ENCODE measurements around the gene BICDL1.

BICDL1 gene

DNA sequence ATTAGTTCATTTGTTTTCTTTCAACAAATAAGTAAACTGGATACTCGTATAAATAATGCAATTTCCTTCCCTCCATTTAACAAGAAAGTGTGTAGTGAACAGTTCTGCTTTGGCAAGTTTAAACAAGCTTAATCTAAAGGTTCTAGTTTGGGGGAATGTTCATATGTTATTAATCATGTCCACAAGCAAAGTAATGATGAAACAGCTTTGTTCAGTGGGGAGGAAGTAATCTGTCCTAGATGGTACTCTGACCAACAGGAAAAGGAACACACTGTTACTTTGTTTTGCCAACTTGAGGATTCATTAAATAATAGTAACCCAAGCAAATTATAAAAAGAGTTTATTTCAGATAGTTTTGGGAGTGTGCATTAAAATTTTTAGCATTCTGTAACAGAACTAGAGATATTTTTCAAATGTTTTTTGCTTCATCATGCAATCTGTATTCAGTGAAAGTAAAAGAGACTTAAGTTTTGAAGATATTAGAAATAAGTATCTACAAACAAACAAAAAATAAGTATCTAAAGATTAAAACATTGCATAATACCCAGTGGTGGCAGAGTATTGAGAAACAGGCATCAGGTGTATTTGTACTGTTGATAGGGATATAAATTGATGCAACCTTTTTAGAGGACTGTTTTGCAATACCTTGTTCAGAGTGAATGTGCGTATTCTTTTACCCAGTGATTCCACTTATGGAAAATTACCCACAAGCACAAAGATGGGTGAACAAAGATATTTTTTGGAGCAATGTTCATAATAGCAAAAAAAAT, 66.4 kb downstream of the BICDL1 start:
- no peak for DNase-seq

DNA sequence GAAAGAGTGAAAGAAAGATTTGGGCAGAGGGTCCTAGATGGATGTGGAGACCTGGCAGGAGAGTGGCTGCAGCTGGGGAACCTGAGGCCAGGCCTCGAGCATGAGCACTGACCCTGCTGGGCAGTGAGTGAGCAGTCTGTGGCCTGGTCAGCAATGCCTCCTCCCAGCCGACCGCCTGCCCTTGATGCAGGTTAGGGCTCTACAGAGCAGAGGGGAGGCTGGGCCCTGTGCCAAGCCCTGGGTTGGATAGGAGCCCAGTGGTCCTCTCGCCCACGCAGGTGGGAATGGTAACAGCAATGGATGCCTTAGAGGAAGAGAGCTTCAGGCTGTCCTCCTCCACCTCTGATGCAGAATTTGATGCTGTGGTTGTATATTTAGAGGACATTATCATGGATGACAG, 67.7 kb downstream of the BICDL1 start:
- no peak for DNase-seq

GRCh38 chr12:120060196-120060595, 71.2 kb downstream of the BICDL1 start:
- DNase-seq = no peak

DNA sequence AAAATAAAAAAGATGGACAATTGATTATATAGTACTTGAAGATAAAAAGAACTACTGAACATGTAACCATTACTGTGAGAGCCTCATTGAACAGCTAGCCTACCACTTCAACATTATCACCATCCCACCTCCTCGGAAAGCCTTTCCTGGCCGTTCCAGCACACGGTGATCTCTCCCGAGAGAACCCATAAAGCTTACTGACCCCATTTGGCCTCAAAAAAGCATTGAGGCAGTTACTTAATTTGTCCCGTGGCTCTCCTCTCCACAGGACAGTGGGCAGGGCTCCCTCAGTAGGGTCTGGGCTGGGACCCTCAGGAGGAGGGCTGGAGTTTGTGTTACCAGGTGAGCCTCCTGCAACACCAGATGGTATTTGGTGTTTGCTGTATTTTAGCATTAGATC, 71.7 kb downstream of the BICDL1 start:
- DNase-seq = no peak

- no peak for DNase-seq
These were observed 72.7 kb downstream of the BICDL1 start for GRCh38 chr12:120061575-120062214.

GRCh38 chr12:120062976-120063579, 74.0 kb downstream of the BICDL1 start:
- DNase-seq = no peak

GRCh38 chr12:120064054-120064940, 75.3 kb downstream of the BICDL1 start:
- DNase-seq = no peak

- DNase-seq = no peak
These were observed 76.4 kb downstream of the BICDL1 start for GRCh38 chr12:120065472-120065871.

- no peak for DNase-seq
These were observed 77.3 kb downstream of the BICDL1 start for GRCh38 chr12:120066341-120066740.

DNA sequence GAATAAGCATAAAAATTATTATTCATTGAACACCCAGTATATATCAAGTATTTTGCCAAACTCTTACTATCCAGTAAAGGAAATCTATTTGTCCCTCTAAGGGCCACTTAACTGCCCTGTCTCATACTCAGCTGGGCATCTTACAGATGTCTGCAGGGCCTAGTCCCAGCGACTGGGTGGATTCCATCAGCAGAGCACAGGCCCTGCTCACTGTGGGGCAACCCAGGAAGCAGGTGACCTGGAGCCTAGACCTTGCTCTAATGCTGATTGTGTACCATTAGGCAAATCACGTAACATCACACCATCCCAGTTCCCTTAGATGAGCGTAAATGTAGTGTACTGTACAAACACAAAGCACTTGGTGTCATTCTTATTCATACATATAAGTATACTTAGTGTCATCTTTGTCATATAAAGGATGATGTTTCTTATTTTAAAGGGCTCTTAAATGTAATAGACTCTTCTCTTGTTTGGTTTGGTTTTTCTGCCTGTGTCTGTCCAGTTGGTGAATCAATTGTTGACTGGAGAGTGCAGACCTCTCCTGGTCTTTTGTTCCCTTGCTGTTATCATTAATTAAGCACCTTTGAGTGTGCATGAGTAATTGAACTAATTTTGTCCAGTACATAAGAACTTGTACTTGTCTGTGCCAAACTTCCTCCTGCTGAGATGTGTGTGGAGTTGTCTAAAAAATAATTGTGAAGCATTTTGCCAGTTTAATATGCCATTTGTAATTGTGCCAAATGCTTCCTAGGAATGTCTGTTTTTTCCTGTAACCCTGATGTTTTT, 78.2 kb downstream of the BICDL1 start:
- DNase-seq = no peak

DNA sequence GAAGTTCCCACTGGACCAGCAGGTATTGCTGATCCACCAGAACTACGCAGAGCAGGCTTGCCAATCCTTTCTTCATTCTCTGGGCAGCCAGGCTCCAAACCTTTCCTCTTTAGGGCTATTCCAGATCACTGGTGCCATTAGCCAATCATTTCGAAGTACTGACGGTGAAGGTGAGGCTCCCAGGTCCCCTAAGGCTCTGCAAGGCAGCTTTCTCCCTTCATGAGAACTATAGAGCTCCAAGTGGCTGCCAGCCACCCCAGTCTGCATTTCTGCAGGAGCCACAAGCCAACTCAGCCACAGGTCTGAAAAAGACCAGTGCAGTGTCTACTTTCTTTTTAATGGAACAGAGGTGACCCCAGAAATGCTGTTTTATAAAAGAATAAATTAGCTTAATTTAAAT, 78.9 kb downstream of the BICDL1 start:
- no peak for DNase-seq

DNA sequence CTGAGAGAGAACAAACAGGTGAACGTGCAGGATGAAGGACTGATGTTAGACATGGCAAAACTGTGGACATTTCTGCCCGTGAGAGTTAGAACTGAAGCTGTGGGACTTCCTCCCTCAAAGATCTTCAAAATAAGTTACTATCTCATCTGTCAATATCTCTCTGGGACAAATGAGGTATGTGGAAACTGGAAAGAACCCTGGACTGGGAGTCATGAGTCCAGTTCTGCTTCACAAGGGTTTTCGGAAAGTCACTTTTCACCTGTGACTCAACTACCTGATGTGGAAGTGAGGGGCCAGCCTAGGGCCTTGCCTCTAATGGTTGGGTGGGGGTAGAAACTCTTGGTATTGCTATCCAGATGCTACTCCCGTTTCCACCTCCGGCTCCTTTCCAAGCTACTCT, 80.2 kb downstream of the BICDL1 start:
- DNase-seq = no peak

DNA sequence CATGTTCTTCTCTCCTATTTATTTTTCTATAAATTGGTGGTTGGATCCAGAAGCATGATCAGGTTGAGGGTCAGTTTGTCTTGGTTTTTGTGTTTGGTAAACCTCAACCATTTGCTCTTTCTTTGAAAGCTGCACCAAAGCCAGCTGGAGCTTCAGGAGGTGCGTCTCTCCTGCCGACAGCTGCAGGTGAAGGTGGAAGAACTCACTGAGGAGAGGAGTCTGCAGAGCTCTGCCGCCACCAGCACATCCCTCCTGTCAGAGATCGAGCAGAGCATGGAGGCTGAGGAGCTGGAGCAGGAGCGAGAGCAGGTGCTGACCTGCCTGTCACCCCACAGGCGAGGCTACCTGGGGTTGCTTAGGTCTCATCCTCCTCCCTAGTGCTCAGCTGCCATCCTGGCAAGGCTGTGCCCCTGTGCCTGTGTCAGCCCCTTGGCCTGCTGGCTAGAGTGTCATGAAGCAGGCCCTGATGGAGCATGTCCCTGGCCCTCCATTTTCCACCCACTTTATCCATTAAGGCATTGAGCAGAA, 82.5 kb downstream of the BICDL1 start:
- DNase-seq = no peak

DNA sequence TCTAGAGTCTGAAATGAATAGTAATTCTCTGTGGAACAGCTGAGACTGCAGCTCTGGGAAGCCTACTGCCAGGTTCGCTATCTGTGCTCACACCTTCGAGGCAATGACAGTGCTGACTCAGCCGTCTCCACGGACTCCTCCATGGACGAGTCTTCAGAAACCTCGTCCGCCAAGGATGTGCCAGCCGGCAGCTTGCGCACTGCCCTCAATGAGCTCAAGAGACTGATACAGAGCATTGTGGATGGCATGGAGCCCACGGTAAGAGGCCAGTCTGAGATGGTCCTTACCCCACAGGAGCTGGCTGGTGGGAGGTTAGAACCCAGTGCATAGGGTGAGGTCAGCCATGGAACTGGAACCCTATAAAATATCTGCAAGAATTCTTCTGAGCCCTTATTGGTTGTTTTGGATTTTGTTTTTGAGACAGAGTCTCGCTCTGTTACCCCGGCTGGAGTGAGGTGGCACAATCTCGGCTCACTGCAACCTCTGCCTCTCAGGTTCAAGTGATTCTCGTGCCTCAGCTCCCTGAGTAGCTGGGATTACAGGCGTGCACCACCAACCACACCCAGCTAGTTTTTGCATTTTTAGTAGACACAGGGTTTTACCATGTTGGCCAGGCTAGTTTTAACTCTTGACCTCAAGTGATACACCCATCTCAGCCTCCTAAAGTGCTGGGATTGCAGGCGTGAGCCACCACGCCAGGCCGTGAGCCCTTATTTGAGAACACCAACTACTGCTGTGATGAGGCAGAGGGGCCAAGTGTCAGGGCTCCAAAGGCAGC, 83.6 kb downstream of the BICDL1 start:
- no peak for DNase-seq

DNA sequence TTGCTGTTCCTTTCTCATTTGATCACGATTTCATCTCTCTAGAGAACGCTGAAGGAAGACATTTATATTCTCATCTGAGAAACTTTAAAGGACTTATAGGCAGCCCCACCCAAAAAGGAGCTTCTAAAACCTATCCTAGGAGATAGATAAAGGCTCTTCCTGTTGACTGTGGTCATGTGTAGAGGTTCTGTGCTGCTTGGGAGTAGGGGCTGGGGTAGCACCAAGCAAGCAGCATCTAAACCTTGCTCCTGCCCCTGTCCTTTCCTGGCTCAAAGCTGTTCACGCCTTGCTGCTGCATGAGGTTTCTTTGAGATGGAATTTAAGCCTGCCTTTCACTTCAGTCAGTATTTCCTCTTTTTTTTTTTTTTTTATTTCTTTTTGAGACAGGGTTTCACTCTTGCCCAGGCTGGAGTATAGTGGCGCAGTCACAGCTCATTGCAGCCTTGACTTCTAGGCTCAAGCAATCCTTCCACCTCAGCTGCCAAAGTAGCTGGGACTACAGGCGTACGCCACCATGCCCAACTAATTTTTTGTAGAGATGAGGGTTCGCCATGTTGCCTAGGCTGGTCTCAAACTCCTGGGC, 86.1 kb downstream of the BICDL1 start:
- no peak for DNase-seq

DNA sequence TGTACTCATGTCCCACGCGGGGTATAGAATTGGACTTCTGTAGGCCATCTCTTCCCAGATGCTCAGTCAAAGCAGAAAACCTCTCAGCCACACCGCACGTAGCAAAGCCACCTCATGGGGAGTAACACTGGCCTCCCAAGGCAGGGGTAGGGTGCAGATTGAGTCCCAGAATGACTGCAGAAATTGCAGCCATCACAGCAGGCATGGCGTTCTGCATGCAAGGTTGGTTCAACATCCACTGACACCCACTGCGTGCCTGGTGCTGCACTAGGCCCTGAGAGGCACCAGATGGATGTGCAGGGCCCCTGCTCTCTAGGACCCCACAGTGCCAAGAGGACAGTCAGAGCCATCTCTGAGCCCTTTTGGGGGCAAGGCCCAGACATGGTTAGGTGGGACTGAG, 87.6 kb downstream of the BICDL1 start:
- no peak for DNase-seq

DNA sequence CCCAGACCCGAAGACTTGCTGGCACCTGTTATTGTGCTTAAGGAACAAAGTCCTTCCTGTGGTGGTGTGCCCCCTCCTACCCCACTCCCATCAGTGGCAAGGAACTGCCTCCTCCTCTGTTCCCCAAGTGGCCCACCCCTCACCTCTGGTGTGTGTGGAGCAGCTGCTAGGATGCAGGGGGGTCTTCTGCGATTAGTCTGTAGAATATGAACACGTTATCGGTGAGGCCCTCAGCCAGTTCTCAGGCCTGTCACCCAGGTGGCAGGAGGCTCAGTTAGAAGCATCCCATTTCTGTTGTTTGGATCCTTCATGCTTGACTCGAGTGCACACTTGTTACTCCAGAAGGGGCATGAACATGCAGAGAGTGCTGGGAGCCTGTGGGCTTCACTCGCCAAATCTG, 88.2 kb downstream of the BICDL1 start:
- DNase-seq = no peak

DNA sequence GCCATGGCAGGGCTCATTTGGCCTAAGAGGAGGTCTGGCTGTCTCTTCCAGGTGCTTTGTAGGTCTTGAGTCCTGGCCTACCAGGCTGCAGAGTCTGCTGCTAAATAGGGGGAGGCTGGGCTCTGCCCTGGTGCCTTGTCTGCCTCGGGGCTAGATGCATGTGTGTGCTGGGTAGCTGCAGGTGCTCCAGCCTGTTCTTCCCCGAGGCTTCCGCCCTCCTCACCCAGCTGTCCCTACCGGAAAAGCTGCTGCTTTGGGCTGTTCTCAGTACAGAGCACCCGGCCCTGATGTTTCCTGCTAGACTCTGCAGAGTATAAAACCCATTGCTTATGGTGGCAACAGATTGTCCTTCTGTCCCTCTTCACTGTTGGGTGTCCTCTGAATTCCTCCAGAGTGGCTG, 89.8 kb downstream of the BICDL1 start:
- no peak for DNase-seq

DNA sequence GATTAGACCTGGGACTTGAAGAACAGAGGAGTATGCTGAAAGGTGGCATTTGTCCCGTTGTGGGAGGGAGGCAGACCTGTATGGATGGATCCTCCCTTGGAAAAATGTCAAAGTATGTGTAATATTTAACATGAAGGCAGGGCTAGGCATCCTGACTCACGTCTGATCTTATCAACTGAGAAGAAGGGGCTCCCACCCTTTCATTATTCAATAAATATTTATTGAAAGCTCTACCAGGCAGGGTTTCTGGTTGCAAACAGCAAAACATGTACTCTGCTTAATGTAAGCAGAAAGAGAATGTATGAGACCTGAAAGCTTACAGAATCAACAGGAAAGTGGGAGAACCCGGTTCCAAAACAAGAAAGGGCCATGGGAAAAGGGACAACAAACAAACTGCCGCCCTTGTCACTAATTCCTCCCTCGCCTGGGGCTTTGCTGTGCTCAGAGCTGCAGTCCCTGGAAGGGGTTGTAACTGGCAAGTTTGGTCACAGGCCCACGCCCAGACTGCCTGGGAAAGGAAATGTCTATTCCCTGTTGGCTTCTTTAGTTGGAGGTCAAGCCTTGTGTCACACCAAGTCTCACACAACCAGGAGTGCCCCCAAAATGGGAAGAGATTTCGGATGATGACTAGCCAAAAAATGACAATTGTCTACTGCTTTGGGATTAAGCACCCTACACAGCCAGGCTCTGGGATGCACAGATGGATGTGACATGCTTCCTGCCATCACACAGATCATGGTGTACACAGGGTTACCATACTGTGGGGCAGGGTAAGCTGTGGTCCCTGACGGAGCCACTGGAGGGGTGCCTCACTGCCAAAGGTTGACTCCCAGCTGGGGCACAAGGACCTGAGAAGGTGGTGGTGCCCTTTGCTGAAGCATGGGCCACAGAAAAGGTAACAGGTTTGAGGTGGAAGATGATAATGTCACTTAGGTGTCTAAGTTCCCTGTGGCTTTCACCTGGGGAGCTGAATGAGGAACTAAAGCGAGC, 90.7 kb downstream of the BICDL1 start:
- DNase-seq = no peak

DNA sequence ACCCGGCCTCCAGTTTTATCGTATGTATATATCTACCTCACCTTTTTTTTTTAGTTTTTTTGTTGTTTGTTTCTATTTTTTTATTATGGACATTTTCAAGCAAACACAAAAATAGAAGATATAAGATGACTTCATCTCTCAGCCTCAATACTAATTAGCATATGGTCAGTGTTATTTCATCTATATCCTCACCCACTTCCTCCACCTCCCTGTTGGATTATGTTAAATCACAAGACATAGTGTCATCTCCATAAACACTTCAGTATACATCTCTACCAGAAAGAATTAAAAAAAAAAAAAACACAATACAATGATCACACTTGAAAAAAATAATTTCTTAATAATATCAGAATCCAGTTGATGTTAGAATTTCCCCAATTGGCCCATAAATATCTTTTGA, 92.6 kb downstream of the BICDL1 start:
- DNase-seq = no peak

Measured in NK-92 treated with Interleukin-12 subunit alpha and Interleukin-12 subunit beta, amount 100 ng/mL, for 24 hours (cell line).